Fibroblast of upper back skin (primary cell): ENCODE results near the gene HOXA2.

Experiments used
- DNase-seq: peaks from one replicate; pipeline ENCODE4 v3.0.0-alpha.2; 2013

Gene HOXA2

DNA sequence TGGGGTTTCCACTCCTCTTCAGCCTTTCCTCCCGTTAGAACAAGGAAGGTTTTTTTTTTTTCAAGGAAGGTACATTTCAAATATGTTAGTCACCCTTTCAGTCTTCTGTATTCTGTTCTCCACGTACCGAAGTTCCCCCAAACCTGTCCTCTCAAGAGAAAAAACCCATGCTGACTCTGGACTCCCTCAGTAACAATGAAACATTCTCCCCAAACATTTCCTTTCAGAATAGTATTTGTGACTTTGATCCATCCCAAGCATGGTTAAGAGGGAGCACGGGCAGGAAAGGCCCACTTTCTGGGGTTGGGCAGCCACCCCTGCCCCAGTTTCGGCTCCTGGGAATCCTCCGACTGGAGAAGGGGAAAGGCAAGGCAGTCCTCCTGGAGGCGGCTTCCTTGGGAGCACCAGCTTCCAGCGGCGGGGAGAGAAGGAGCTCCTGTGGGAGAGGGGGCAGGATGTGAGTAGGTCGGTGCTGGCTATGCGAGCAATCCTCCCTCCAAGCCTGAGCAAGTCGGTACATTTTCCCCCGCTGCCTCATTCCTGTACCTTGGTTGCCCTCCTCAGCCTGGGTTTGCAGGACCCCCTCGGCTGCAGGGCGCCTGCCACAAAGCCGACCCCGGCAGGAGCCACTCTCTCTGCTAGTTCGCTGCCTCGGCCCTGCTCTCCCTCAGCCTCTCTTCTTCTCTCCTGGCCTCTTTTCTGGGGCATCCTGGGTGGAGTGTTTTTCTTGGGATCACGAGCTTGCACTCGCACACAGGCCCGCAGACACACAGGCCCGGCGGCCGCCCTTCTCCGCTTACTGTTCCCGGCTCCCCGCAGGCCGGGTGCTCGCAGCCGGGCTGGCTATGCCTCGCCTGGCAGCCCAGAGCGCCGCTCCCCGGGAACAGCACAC is 4.6 kb downstream of the HOXA2 start:
- no peak for DNase-seq

DNA sequence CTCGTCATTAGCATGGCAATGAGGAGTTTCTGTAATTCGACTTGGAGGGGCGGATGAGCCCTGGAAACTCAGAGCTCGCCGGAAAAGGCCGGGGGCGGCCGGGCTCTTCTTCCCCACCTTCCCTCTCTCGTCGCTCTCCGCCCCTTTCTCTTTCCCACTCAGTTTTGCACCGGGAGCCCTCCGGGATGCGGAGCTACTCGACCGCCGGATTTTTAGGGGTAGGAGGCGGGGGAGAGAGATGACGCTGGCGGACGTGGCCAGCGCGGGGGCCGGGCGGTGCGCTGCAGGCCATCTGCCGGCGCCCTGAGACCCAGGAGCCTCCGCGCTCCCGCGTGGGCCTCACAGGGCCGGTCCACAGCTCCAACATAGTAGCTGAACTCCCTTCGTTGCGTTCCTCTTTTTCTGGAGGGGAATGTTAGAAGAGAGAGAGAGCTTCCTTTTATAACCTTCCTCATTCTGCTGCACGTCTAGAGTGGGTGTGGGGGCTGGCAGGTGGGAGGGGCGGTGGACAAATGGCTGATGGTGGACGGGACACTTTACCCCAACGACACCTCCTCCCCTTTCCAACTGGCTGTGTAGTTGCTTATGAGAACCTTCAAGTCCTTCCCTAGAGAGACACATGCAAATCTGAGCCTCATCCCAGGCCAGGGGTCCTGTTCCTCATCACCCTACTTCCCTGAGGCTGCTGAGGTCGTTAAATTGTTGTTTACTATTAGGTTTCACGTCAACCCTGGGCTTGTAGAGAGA is 5.5 kb downstream of the HOXA2 start:
- DNase-seq, result no peak

DNA sequence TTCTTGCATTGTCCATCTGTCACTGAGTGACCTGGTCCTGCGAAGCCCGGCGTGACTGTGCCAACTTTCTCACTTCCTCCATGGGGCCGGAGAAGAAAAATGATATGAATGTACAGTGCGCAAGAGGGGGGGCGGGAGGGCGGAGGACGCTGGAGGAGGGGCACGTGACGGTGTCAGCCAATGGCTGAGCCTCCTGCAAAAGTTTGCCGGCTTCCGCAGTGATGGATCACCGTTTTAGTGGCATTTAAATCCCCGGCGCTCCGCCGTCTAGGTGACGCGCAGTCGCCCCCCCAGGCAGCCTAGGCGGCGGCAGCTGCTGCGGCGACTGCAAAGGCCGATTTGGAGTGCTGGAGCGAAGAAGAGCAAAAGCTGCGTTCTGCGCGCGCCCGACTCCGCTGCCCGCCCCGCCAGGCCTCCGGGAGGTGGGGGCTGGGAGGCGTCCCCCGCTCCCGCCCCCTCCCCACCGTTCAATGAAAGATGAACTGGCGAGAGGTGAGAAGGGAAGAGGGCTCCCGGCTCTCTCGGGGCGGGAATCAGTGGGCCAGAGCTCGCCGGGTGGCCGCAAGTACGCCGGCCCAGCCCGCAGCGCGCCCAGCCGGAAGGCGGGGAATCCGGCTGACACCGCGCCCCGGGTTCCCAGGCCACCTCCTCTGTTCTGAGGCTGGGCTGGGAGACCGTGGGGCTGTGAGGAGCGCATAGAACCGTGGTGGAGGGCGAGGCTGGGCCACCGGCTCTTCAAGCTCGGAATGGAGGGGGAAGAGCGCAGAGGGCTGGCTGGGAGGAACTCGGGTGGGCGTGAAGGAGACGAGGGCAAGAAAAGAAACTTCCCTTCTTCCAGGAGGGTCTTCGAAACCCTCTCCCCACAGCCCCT is 6.4 kb downstream of the HOXA2 start, which contains the start of gene HOXA1:
Gene HOXA1 (minus strand): TSS at position 104 of the 871 bp plus-strand sequence. CDS start 88 bp downstream, at position 16.
- peak; percentile 89 for DNase-seq

DNA sequence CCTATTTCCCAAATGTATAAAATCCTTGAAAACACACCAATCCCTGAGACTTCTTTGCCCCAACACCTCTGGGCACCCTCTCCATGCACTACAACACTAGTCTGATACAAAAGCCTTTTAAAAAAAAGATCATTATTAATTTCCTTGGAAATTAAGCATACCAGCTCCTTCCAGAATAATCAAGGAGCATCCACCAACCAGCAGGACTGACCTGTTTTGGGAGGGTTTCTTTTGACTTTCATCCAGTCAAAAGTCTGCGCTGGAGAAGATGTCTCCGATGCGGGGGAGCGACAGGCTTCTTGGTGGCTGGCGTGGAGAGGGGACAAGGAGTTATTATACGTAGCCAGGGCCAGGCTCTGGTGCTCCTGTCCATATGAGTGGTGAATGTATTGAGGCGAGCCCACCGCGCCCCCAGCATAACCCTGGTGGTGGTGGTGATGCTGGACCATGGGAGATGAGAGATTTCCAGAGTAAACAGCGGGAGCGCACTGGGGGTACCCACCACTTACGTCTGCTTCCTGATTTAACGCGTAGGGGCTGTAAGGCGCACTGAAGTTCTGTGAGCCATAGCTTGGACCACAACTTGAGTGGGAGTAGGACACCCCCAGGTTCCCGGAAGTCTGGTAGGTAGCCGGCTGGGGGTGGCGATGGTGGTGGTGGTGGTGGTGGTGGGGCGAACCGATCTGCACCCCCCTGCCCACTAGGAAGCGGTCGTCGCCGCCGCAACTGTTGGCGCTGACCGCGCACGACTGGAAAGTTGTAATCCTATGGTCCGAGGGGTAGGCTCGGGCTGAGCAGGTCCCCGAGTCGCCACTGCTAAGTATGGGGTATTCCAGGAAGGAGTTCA is 7.2 kb downstream of the HOXA2 start:
- no peak for DNase-seq

DNA sequence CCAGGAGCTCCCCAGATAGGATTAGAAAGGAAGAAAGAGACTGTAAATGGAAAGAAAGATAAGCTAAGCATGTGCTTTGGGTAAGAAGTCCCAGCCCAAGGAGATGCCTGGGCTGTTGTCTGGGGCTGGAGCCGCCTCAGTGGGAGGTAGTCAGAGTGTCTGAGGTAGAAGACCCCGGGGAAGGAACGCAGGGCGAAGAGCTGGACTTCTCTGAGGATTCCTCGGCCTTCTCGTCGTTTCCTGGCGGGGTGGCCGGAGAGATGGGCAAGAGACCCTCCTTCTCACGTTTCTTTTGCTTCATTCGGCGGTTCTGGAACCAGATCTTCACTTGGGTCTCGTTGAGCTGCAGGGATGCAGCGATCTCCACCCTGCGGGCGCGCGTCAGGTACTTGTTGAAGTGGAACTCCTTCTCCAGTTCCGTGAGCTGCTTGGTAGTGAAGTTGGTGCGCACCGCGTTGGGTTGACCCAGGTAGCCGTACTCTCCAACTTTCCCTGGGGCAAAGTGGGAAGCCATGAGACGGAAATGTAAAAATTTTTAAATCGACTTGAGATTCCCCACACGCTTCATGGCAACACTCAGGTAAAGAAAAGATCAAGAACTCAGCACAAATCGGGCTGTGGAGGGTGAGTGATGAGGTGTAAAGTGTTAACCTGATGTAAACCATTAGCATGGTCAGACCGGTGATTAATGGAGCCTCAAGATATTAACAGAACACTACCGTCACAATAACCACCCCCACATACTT is 8.0 kb downstream of the HOXA2 start:
- no peak for DNase-seq

DNA sequence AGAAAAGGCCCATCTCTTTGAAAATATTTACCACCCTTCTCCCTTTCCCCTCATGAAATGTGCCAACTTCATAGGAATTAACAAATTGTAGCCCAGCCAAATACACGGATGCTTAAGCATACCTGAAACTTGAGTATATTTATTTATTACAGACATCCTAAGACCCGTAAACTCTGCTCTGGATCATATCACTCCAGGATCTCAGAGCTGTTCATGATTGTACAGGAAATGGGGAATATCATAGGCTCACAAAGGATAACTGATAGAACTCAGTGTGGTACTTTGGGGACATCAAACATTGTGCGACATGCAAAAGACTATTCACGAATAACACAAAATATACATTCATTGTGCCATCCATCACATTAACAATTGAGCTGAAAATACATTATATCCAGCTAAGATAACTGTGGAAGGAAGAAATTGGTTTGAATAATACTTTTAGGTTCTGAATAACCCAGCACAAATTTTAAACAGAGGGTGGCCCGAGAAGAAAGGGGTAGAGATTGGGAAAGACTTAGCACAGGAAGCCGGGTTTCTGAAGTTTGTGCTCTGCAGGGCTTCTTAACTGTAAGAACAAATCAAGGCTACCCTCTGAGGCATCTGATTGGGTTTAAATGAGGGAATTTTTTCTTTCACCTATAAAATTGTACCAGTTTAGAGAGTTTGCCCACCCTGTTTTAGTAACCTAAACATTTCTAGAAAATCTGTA is 9.1 kb downstream of the HOXA2 start:
- DNase-seq, result no peak

DNA sequence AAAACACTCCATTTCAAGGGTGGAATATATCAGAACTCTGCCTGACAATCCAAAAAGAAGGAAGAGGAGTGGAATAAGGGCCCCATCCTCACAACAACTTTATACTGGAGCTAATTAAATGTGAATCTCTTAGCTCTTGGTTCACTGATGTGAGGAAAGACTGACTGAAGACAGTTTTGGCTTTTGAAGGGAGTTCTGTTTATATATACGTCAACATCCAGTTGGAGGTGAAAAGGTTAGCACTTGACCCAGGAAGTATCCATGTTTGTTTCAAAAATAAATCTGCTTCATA is 9.7 kb downstream of the HOXA2 start:
- DNase-seq, result no peak

DNA sequence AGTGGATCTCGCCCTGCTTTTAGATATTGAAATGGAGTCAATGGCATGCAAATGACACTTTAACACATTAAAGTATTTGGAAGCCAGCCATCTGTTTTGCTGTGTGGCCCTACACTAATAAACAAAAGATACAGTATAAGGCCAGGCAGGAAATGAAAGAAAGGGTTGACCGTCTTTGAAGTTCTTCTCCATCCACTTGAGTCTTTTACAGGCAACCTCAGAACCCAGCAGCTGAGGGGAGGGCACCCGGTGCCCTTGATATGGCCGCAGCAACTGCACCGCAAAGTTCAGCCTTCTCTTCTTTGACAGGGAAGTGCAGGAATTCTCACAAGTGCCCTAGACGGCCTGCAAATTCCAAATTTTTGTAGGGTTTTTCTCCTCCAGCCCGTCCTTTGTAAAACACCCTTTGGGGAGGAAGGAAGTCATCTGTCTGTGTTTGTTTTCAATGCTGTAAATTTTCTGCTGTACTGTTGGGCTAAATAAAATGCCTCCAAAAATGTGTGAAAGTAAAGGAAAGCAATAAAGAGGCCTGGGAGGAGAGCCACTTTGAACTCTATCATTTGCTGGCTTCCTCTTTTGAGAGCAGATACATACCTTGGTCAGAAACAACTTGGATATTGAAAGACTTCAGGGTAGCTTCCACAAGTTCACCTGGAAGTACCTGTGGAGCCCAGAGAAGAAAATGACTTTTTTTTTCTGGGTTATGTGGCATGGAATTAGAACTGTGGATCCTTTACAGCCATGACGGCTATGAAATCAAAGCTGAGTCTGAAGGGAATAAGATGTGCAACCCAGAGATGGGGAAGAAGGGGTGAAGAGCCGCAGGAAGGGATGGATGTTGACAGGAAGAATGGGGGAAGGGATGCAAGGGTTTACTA is 10.3 kb downstream of the HOXA2 start:
- DNase-seq, result no peak

DNA sequence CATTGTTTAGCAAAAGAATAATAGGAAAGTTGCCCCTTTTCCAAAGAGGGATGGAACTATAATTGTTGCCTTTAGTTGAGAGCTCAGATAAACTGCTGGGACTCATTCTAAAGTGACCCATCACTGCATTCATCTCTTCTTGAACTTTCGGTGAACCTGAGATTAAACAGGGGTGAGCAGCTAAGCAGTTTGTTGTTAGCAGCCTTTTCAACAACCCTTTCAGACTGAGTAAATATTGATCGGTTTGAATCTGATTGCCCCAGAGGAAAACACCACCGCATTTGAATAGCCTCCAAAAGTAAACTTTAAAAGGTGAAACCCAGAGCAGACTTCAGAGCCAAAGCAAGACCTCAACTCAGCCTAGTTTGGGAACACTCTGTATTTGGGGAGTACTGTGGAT is 11.4 kb downstream of the HOXA2 start:
- no peak for DNase-seq

DNA sequence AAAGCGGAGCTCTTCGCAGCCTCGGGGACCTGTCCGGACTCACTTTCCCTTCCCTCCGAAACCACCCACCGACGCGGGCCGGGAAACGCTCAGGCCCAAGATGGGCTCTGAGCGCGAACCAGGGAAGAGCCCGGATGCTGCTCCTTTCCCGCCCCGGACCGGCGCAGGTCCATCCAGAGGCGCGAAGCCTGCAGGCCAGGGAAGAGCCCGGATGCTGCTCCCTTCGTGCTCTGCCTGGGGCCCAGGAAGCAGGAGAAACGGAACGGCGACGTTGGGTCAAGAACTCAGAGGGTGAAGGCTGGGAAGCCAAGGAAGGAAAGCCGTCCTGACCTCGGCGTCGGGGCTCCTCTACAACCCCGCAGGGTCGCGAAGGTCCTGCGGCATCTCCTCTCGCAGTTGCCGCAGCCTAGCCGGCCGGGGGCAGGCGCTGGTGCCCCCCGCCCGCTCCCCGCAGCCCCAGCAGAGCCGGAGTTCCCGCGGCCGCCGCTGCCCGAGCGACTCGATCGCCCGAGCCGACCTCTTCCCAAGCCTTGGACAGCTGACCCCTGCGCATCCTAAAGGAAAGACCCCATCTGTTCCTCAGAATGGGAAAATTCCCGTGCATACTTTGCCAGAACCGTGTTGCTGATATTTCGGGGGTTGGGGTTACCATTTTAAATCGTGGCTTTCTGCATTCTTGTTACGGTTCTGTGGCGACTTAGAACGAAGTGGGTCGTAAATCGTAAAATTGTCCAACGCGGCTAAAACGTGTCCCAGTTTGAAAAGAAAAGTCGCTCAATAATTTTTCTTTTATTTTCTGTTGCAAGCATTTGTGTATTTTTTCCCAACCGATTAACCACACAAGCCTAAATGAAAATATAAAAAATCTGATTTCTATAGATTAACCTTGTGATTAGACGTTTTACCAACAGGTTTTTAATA is 14.2 kb downstream of the HOXA2 start:
- DNase-seq, result no peak

DNA sequence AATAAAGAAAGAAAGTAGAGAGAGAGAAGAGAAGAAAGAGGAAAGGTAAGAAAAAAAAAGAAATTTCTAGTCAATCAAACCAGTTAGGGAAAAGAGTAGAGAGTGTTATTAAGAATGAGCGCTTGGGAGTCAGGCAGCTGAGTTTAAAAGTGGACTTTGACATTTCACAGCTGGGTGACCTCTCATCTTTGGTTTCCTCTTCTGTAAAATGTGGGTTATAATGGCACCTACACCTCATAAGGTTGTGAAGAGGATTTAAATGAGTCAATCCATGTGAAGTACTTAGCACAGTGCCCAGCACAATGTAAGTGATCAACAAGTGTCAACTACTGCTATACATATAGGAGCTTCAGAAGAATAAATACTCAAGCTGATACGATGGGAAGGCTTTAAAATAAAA is 18.8 kb downstream of the HOXA2 start:
- DNase-seq, result no peak

DNA sequence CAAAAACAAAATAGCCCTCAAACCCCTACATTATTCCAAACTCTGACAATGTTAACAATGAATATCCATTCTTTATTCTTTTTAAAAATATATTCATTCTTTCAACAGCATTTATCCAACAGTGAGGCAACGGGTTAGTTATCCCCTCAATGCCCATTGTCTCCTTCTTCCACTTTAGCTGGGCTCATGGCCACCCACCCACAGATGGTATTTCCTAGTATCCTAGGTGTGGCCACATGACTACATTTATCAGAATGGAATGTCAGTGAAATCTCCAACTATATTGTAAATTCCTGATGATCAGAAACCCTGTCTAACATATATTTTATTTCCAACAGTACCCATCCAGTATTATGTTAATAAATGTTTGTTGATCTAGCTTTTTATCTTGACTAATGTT is 20.3 kb downstream of the HOXA2 start:
- DNase-seq, result no peak

DNA sequence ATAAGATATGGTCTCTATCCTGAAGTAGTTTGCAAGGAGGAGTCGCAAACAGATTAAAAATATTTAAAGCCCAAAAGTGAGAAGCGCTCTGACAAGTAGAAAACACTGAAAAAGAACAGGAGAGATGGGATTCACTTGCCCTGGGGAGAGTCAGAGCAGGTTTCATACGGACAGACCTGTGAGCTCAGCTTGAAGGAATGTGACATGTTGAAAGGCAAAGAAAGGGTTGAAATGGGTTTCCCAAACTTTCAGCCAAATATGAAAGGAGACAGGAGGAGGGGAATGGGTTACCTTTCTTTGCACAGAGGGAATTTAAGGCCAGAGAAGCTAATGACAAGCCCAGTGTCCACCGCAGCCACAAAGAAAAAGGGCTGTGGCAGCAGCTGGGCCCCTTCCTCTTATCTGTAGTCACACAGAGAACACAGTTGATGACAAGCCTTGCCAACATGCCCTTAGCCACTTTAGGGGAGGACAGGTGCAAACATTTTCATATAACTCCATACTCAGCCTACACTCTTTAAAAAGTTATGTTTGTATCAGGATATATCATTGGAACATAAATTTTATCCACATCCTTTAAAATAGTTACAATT is 21.5 kb downstream of the HOXA2 start:
- peak; percentile 42 for DNase-seq

DNA sequence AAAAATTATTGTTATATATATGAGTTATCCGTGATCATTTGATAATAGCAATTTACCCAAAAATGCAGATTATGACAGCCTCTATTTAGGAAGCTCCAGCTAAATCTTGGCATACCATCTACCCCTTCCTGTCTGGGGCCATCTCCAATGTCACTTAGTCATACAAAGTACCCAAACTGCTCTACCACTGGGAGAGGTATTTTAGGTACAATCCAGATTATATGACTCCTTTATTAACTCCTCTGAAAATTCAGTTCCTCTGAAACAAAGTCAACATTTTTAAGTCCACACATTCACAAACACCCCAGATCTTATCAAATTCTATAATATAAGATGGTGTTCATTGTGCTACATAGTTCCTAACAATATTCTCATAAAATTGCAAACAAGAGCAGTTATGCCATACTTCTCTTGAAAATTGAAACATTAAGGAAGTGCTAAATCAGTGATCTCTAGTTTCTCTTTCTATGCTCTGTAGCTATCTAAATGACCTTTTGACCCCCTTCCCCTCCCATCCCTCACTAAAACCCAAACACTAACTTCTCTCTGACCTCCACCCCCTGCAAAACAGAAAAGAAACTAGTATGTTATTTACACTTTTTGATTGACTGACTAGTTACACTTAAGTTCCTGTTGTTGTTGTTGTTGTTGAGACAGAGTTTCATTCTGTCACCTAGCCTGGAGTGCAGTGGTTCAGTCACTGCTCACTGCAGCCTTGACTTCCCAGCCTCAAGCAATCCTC is 23.1 kb downstream of the HOXA2 start:
- no peak for DNase-seq

DNA sequence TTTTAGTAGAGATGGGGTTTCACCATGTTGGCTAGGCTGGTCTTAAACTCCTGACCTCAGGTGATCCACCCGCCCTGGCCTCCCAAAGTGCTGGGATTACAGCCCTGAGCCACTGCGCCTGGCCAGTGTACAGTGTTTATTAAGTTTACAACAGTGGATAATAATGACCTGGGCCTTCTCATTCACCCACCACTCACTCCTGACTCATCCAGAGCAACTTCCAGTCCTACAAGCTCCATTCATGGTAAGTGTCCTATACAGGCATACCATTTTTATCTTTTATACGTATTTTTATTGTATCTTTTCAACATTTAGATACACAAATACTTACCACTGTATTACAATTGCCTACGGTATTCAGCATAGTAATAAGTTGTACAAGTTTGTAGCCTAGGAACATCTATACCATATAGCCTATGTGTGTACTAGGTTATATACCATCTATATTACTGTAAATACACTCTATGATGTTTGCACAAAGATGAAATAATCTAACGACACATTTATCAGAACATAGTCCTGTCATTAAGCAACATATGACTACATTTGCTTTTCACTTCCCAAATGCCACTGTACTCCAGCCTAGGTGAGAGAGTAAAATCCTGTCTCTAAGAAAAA is 23.8 kb downstream of the HOXA2 start:
- no peak for DNase-seq

DNA sequence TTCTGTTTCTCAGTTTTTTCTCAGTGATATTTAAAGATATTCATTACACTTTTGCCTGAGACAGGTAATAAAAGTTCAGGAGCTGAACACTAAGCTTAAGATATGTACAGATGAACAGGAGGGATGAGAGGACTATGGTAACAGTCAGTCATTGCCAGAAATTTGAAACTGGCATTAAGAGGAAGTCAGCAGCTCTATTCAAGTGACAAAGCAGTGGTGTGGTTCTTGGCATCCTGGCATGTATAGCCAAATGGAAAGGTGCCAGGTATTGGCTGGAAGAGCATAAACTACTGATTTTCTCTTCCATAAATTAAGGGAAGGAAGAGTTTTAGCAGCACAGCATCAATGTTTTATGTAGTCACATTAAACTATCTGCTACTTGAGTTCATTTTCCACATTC is 29.4 kb downstream of the HOXA2 start:
- no peak for DNase-seq
